ENCODE measurements around the gene PRAMEF7.
"Not testable (repeated sequence)": the region's sequence is repeated elsewhere in the genome, so short reads cannot be mapped to it uniquely, and the experiment has no call there.

PRAMEF7 gene

GRCh38 chr1:12916310-12916709, at the start of gene PRAMEF7:
TSS of gene PRAMEF7 (plus strand) at chr1:12916610. CDS start at chr1:12917693, 1,083 bp downstream.
- not testable (repeated sequence) for DNase-seq

GRCh38 chr1:12878453-12878852, 38.0 kb upstream of the PRAMEF7 start:
- not testable (repeated sequence) for DNase-seq

- DNase-seq, result not testable (repeated sequence)
Measured at GRCh38 chr1:12886101-12886500, 30.3 kb upstream of the PRAMEF7 start, which contains the start of gene PRAMEF4. TSS of gene PRAMEF4 (minus strand) at chr1:12886201. CDS start at chr1:12883394, 2,807 bp downstream.

- DNase-seq, result not testable (repeated sequence)
Measured at GRCh38 chr1:12898170-12898569, 18.2 kb upstream of the PRAMEF7 start, which contains the start of gene PRAMEF10. TSS of gene PRAMEF10 (minus strand) at chr1:12898270. CDS start at chr1:12895847, 2,423 bp downstream.

GRCh38 chr1:12899186-12899585, 17.2 kb upstream of the PRAMEF7 start:
- DNase-seq, result not testable (repeated sequence)

GRCh38 chr1:12903793-12904572, 12.4 kb upstream of the PRAMEF7 start:
- DNase-seq, result not testable (repeated sequence)

GRCh38 chr1:12921749-12922148, 5.3 kb downstream of the PRAMEF7 start:
- not testable (repeated sequence) for DNase-seq

- not testable (repeated sequence) for DNase-seq
Measured at GRCh38 chr1:12924368-12924767, 8.0 kb downstream of the PRAMEF7 start.

- not testable (repeated sequence) for DNase-seq
Measured at GRCh38 chr1:12947480-12947879, 31.1 kb downstream of the PRAMEF7 start, which contains the start of gene PRAMEF6. TSS of gene PRAMEF6 (minus strand) at chr1:12947580. CDS start at chr1:12942518, 5,062 bp downstream.

All from NCI-H446 treated with DMSO at 0.1 percent for 48 hours (cell line).